PC-3 (cell line): ENCODE data around the gene CALHM2.

Experiments
- EZH2phosphoT487 ChIP-seq: fragments of 300-600 bp; sonication (generic); IDR thresholded peaks from 2 replicates; pipeline ENCODE4 v1.6.1; 2018; ENCODE audit warnings: mild to moderate bottlenecking, antibody characterized with exemption, low read length, borderline replicate concordance
- TF ChIP-seq, protein P1 (sequence below): fragments of 300-600 bp; sonication (generic); conservative IDR thresholded peaks from 2 replicates; pipeline ENCODE4 v1.5.1; 2017; ENCODE audit warnings: antibody characterized with exemption, low read depth, mild to moderate bottlenecking, low read length

DNA sequence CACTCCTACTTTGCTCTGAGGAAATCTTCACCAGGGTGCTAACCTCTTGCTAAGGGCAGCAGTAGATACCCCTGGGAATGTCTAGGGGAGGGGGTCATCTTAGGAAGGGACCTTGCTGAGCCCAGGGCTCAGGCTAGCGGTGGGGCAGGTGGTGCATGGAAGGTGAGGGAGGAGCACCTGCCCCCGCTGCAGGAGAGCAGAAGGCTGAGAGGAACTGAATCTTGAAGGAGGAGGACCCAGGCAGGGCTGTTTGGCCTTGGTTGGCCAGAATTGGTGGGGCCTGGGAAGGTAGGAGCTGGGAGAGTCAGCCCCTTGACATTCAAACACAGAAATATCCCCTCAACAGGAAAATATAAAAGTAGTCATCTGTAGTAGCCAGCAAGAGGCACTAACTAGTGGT lies 19.8 kb upstream of the CALHM2 start:
- TF ChIP-seq EZH2phosphoT487, result no peak
- TF ChIP-seq, protein P1, sequence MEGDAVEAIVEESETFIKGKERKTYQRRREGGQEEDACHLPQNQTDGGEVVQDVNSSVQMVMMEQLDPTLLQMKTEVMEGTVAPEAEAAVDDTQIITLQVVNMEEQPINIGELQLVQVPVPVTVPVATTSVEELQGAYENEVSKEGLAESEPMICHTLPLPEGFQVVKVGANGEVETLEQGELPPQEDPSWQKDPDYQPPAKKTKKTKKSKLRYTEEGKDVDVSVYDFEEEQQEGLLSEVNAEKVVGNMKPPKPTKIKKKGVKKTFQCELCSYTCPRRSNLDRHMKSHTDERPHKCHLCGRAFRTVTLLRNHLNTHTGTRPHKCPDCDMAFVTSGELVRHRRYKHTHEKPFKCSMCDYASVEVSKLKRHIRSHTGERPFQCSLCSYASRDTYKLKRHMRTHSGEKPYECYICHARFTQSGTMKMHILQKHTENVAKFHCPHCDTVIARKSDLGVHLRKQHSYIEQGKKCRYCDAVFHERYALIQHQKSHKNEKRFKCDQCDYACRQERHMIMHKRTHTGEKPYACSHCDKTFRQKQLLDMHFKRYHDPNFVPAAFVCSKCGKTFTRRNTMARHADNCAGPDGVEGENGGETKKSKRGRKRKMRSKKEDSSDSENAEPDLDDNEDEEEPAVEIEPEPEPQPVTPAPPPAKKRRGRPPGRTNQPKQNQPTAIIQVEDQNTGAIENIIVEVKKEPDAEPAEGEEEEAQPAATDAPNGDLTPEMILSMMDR, result no peak
